Brain microvascular endothelial cell (primary cell): ENCODE data around the gene ATAD2B.

ENCODE experiments used
- DNase-seq: peaks from one replicate; pipeline ENCODE4 v3.0.0-alpha.2; 2020
- H3K27ac ChIP-seq: fragments of 250-450 bp; sonication (Bioruptor Pico); 2 replicates; pipeline ENCODE4 v1.5.1; 2020; ENCODE audit warnings: mild to moderate bottlenecking, moderate library complexity
- H3K27me3 ChIP-seq: fragments of 250-450 bp; sonication (Bioruptor Pico); replicated peaks from 2 replicates; pipeline ENCODE4 v1.5.1; 2020; ENCODE audit warnings: mild to moderate bottlenecking
- H3K36me3 ChIP-seq: fragments of 250-450 bp; sonication (Bioruptor Pico); replicated peaks from 2 replicates; pipeline ENCODE4 v1.5.1; 2020; ENCODE audit warnings: mild to moderate bottlenecking
- H3K4me3 ChIP-seq: 2 replicates; pipeline ENCODE4 v1.5.1; 2011; ENCODE audit warnings: low read depth, mild to moderate bottlenecking, control low read depth, low read length, moderate library complexity
- in situ Hi-C: cut with HindIII; loops from 2 replicates; pipeline ENCODE4 v1.10.0; 2017; ENCODE audit warnings: low sequenced_read_pairs, low pct_ligation_motif_present
- TF ChIP-seq, protein P1 (sequence below): IDR thresholded peaks from 2 replicates; pipeline ENCODE4 v1.5.1; 2011; ENCODE audit warnings: low read depth, mild to moderate bottlenecking, moderate library complexity, low read length, control low read depth, inconsistent platforms; ENCODE audit errors: missing control alignments

ATAD2B gene

GRCh38 chr2:23824777-23825212, 102.1 kb downstream of the ATAD2B start:
- TF ChIP-seq, protein P1, sequence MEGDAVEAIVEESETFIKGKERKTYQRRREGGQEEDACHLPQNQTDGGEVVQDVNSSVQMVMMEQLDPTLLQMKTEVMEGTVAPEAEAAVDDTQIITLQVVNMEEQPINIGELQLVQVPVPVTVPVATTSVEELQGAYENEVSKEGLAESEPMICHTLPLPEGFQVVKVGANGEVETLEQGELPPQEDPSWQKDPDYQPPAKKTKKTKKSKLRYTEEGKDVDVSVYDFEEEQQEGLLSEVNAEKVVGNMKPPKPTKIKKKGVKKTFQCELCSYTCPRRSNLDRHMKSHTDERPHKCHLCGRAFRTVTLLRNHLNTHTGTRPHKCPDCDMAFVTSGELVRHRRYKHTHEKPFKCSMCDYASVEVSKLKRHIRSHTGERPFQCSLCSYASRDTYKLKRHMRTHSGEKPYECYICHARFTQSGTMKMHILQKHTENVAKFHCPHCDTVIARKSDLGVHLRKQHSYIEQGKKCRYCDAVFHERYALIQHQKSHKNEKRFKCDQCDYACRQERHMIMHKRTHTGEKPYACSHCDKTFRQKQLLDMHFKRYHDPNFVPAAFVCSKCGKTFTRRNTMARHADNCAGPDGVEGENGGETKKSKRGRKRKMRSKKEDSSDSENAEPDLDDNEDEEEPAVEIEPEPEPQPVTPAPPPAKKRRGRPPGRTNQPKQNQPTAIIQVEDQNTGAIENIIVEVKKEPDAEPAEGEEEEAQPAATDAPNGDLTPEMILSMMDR, result peak; percentile 58
- H3K27ac ChIP-seq, result no peak overlapping the region
- H3K4me3 ChIP-seq, result no peak overlapping the region
- DNase-seq, result peak; percentile 60
- H3K36me3 ChIP-seq, result peaks cover 4% of the 10 kb centered on the region
- no peaks in the 10 kb centered on the region for H3K27me3 ChIP-seq
- in situ Hi-C loops, result loop anchor here (25.0 kb wide), 2 partner anchors 88 to 238 kb away; no protein-coding TSS in a partner anchor

GRCh38 chr2:23823863-23824262, 103.1 kb downstream of the ATAD2B start:
- Histone ChIP-seq H3K4me3 (no peak overlapping the region), H3K36me3 (peaks cover 4% of the 10 kb centered on the region), H3K27ac (no peak overlapping the region), H3K27me3 (no peaks in the 10 kb centered on the region)
- TF ChIP-seq, protein P1, result no peak
- DNase-seq, result no peak
- in situ Hi-C loops, result loop anchor here (25.0 kb wide), 1 partner anchor 88 kb away; no protein-coding TSS in a partner anchor

DNA sequence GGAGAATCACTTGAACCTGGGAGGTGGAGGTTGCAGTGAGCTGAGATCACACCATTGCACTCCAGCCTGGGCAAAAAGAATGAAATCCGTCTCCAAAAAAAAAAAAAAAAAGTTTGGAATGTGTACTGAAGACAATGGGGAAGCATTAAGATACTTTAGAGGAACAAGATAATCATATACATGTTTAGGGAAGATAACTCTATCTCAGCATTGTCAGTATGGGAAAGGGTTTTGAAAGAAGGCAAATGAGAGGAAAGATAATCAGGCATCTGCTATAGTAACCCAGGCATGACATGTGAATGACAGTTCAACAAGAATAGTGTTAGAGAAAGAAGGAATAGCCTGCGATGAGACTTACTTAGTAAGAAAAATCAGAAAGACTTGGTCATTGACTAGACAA, 112.0 kb downstream of the ATAD2B start:
- Histone ChIP-seq H3K27me3 (no peaks in the 10 kb centered on the region), H3K36me3 (no peaks in the 10 kb centered on the region), H3K27ac (no peak overlapping the region), H3K4me3 (no peak overlapping the region)
- TF ChIP-seq, protein P1, result no peak
- in situ Hi-C loops, result loop anchor here (25.0 kb wide), 1 partner anchor 97 kb away; no protein-coding TSS in a partner anchor
- DNase-seq, result no peak

- H3K27ac ChIP-seq, result no peak overlapping the region
- in situ Hi-C loops, result loop anchor here (25.0 kb wide), 1 partner anchor 99 kb away; no protein-coding TSS in a partner anchor
- H3K4me3 ChIP-seq, result no peak overlapping the region
- H3K36me3 ChIP-seq, result no peaks in the 10 kb centered on the region
- TF ChIP-seq, protein P1, result no peak
- no peaks in the 10 kb centered on the region for H3K27me3 ChIP-seq
- DNase-seq, result no peak
Observed at GRCh38 chr2:23813438-23813837, 113.5 kb downstream of the ATAD2B start.

- H3K4me3 ChIP-seq, result no peak overlapping the region
- in situ Hi-C loops, result loop anchor here (25.0 kb wide), 1 partner anchor 103 kb away; no protein-coding TSS in a partner anchor
- TF ChIP-seq, protein P1, result no peak
- no peaks in the 10 kb centered on the region for H3K27me3 ChIP-seq
- no peaks in the 10 kb centered on the region for H3K36me3 ChIP-seq
- H3K27ac ChIP-seq, result no peak overlapping the region
- DNase-seq, result no peak
Observed at GRCh38 chr2:23809150-23809549, 117.8 kb downstream of the ATAD2B start.
